GM13976 (cell line): ENCODE measurements around the gene PCNX1.

Experiments
- DNase-seq: peaks from one replicate; pipeline ENCODE4 v3.0.0; 2012; ENCODE audit warnings: low spot score
- CTCF ChIP-seq: IDR thresholded peaks from 2 replicates; pipeline ENCODE4 v1.5.1; 2012; ENCODE audit warnings: borderline replicate concordance, mild to moderate bottlenecking; ENCODE audit not compliant: insufficient read depth; ENCODE audit errors: extremely low read depth, missing control alignments, control extremely low read depth
- in situ Hi-C: fragments of 300-500 bp; cut with MboI; formaldehyde crosslinking; loops from one replicate; pipeline ENCODE4 v1.12.0; 2022; ENCODE audit warnings: low sequenced_read_pairs, mixed read lengths, inconsistent platforms; ENCODE audit not compliant: unreplicated experiment

PCNX1 gene

GRCh38 chr14:70896981-70897380, 10.3 kb upstream of the PCNX1 start:
- TF ChIP-seq CTCF = no peak
- no peak for DNase-seq
- in situ Hi-C loops = no loop called here

- in situ Hi-C loops = no loop called here
- DNase-seq = no peak
- no peak for TF ChIP-seq CTCF
Measured at GRCh38 chr14:70897464-70897863, 9.8 kb upstream of the PCNX1 start.

GRCh38 chr14:70898111-70898745, 9.0 kb upstream of the PCNX1 start:
- in situ Hi-C loops = no loop called here
- TF ChIP-seq CTCF = no peak
- DNase-seq = no peak

GRCh38 chr14:70901269-70901668, 6.0 kb upstream of the PCNX1 start:
- no peak for DNase-seq
- no peak for TF ChIP-seq CTCF
- in situ Hi-C loops = no loop called here

- TF ChIP-seq CTCF = no peak
- in situ Hi-C loops = no loop called here
- no peak for DNase-seq
Measured at GRCh38 chr14:70902184-70902583, 5.1 kb upstream of the PCNX1 start.

GRCh38 chr14:70904373-70904772, 2.9 kb upstream of the PCNX1 start:
- no peak for TF ChIP-seq CTCF
- in situ Hi-C loops = no loop called here
- DNase-seq = no peak
